Testis (tissue), 3 donors: ENCODE measurements around the gene SPACA7. TPM values are rescaled to one million over a fixed set of nuclear protein-coding genes. Genes with fewer than 3 reads are reported as not detected.

Experiments
- DNase-seq: peaks from one replicate; pipeline ENCODE4 v3.0.0-alpha.2; 2019
- H3K27ac ChIP-seq, 2 donors: fragments of 200-600 bp; sonication (generic); one replicate each; pipeline ENCODE4 v1.5.1; 2019
- H3K27me3 ChIP-seq: fragments of 200-600 bp; sonication (generic); one replicate; pipeline ENCODE4 v1.5.1; 2019
- H3K36me3 ChIP-seq: fragments of 200-600 bp; sonication (generic); one replicate; pipeline ENCODE4 v1.5.1; 2017; ENCODE audit warnings: low read depth; ENCODE audit errors: missing control alignments
- H3K4me1 ChIP-seq: fragments of 200-600 bp; sonication (generic); one replicate; pipeline ENCODE4 v1.5.1; 2019
- H3K4me3 ChIP-seq, 2 donors: fragments of 200-600 bp; sonication (generic); one replicate each; pipeline ENCODE4 v1.5.1; 2017 to 2019
- H3K9me3 ChIP-seq: fragments of 200-600 bp; sonication (generic); one replicate; pipeline ENCODE4 v1.5.1; 2017
- CTCF ChIP-seq, 3 experiments: fragments of 450-650 bp in 2 of 3; fragments of 200-600 bp in 1 of 3; sonication (generic) in 1 of 3; IDR thresholded peaks; one replicate each; pipeline ENCODE4 v1.5.1; 2016 to 2019; ENCODE audit warnings: antibody characterized with exemption in 3 of 3, mild to moderate bottlenecking in 2 of 3, moderate library complexity in 1 of 3
- POLR2A ChIP-seq: fragments of 450-650 bp; IDR thresholded peaks from one replicate; pipeline ENCODE4 v1.6.1; 2017; ENCODE audit warnings: antibody characterized with exemption, mild to moderate bottlenecking, moderate library complexity
- WGBS, 2 donors: methylation state at CpG; one replicate each; pipeline ENCODE4 v1.1.5; 2018; 5-methylcytosine and 5-hydroxymethylcytosine counted together
- intact Hi-C: fragments of 100-400 bp; cut with DNase I; formaldehyde crosslinking; loops from one replicate; pipeline ENCODE4 v1.15.1; 2023; ENCODE audit warnings: low total_unique reads
- polyA plus RNA-seq: library from polyadenylated mRNA; stranded (reverse); fragments of 350-450 nt; fragmentation: Illumina TruSeq; extraction: RNeasy Lipid Tissue Mini Kit (QIAGEN cat#74804); gene quantifications from one replicate; pipeline ENCODE4 v1.2.3, GENCODE V29; 2014; ENCODE audit warnings: low read depth, low replicate concordance; ENCODE audit not compliant: insufficient read depth
- total RNA-seq, 2 donors: library from RNA; depleted of rRNA; stranded (reverse); fragments of >200 nt; gene quantifications; one replicate each; pipeline ENCODE4 v1.2.3, GENCODE V29; 2016

SPACA7 gene
- total and polyA plus RNA-seq, 3 donors from 2014 or later: 27.7 to 97.6 (median 63.0) TPM

GRCh38 chr13:112358156-112358555 lies 18.0 kb upstream of the SPACA7 start:
- intact Hi-C loops: no loop called here
- 90 to 91% methylated on average over 4 of the region's 4 CpGs for WGBS, 2 donors
- Histone ChIP-seq H3K27me3 (no peaks in the 10 kb centered on the region), H3K9me3 (no peaks in the 10 kb centered on the region), H3K27ac (no peak overlapping the region), H3K4me3 (no peak overlapping the region), H3K4me1 (no peaks in the 10 kb centered on the region), H3K36me3 (no peaks in the 10 kb centered on the region)
- TF ChIP-seq CTCF (IDR thresholded peaks at IDR 0.05) (no peak), POLR2A (no peak)
- DNase-seq: no peak

- intact Hi-C loops: no loop called here
- Histone ChIP-seq H3K27ac (no peak overlapping the region), H3K4me3 (no peak overlapping the region), H3K27me3 (no peaks in the 10 kb centered on the region), H3K9me3 (no peaks in the 10 kb centered on the region), H3K36me3 (no peaks in the 10 kb centered on the region), H3K4me1 (no peaks in the 10 kb centered on the region)
- no peak for TF ChIP-seq POLR2A
- TF ChIP-seq CTCF (IDR thresholded peaks at IDR 0.05): no peak
- no peak for DNase-seq
- 56 to 68% methylated on average over 5 of the region's 5 CpGs for WGBS, 2 donors
Observed at GRCh38 chr13:112362021-112362420, 14.1 kb upstream of the SPACA7 start.

GRCh38 chr13:112363867-112364528 lies 12.2 kb upstream of the SPACA7 start:
- TF ChIP-seq POLR2A: no peak
- TF ChIP-seq CTCF (IDR thresholded peaks at IDR 0.05): no peak
- Histone ChIP-seq H3K9me3 (no peaks in the 10 kb centered on the region), H3K36me3 (no peaks in the 10 kb centered on the region), H3K4me1 (no peaks in the 10 kb centered on the region), H3K27ac (no peak overlapping the region), H3K27me3 (no peaks in the 10 kb centered on the region), H3K4me3 (no peak overlapping the region)
- intact Hi-C loops: no loop called here
- DNase-seq: no peak
- 63 to 77% methylated on average over 9 to 12 of the region's 12 CpGs for WGBS, 2 donors

GRCh38 chr13:112366907-112367646 lies 9.1 kb upstream of the SPACA7 start:
- 76 to 80% methylated on average over 4 of the region's 4 CpGs for WGBS, 2 donors
- intact Hi-C loops: no loop called here

More at GRCh38 chr13:112366907-112367646, 9.1 kb upstream of the SPACA7 start:
- no peaks in the 10 kb centered on the region for H3K36me3 ChIP-seq
- no peaks in the 10 kb centered on the region for H3K4me1 ChIP-seq
- no peak for DNase-seq
- H3K9me3 ChIP-seq: no peaks in the 10 kb centered on the region
- H3K4me3 ChIP-seq: no peak overlapping the region
- TF ChIP-seq CTCF (IDR thresholded peaks at IDR 0.05) (no peak), POLR2A (no peak)
- no peaks in the 10 kb centered on the region for H3K27me3 ChIP-seq
- no peak overlapping the region for H3K27ac ChIP-seq
